Fibroblast of skin of scalp (primary cell): ENCODE results near the gene PMS1. TPM values are rescaled to one million over a fixed set of nuclear protein-coding genes. Genes with fewer than 3 reads are reported as not detected.
"Not testable (repeated sequence)": the region's sequence is repeated elsewhere in the genome, so short reads cannot be mapped to it uniquely, and the experiment has no call there.

Source experiments
- DNase-seq: peaks from one replicate; pipeline ENCODE4 v3.0.0-alpha.2; 2013
- polyA plus RNA-seq, 2 experiments: library from polyadenylated mRNA; unstranded; fragments of 120-200 nt; gene quantifications; one replicate each; pipeline ENCODE4 v1.2.1, GENCODE V29; 2013; ENCODE audit not compliant: insufficient read length in 2 of 2

The PMS1 gene
- 16.8 TPM for polyA plus RNA-seq (2013, experiment 1 of 2; ENCODE audit: insufficient read length)
- polyA plus RNA-seq (2013, experiment 2 of 2; ENCODE audit: insufficient read length): 20.1 TPM

GRCh38 chr2:189783927-189784867 is at the start of gene PMS1, which contains the start of gene ORMDL1:
TSS of gene PMS1 (plus strand) at chr2:189784450. CDS start at chr2:189791810, 7,360 bp downstream.
TSS of gene ORMDL1 (minus strand) at chr2:189784339. CDS start at chr2:189782595, 1,744 bp downstream.
- DNase-seq: peak; percentile 96

GRCh38 chr2:189751080-189751658 is 33.1 kb upstream of the PMS1 start:
- DNase-seq: peak; percentile 33

- DNase-seq: no peak
Measured at GRCh38 chr2:189756311-189756952, 27.8 kb upstream of the PMS1 start.

- not testable (repeated sequence) for DNase-seq
Measured at GRCh38 chr2:189760154-189760553, 24.1 kb upstream of the PMS1 start.

- DNase-seq: no peak
Measured at GRCh38 chr2:189762229-189762550, 22.1 kb upstream of the PMS1 start.

- DNase-seq: peak; percentile 90
Measured at GRCh38 chr2:189762551-189763298, 21.5 kb upstream of the PMS1 start, which contains the start of gene OSGEPL1. TSS of gene OSGEPL1 (minus strand) at chr2:189762792. CDS start at chr2:189761640, 1,152 bp downstream.

GRCh38 chr2:189763908-189764661 is 20.2 kb upstream of the PMS1 start:
- peak; percentile 27 for DNase-seq

GRCh38 chr2:189770590-189771322 is 13.5 kb upstream of the PMS1 start:
- DNase-seq: no peak

GRCh38 chr2:189772212-189772611 is 12.0 kb upstream of the PMS1 start:
- no peak for DNase-seq

- no peak for DNase-seq
Measured at GRCh38 chr2:189782221-189782671, 2.0 kb upstream of the PMS1 start.

GRCh38 chr2:189783451-189783926 is 761 bp upstream of the PMS1 start:
- peak; percentile 29 for DNase-seq

GRCh38 chr2:189791338-189792042 is 7.2 kb downstream of the PMS1 start:
- DNase-seq: no peak

GRCh38 chr2:189794310-189794709 is 10.1 kb downstream of the PMS1 start:
- no peak for DNase-seq

GRCh38 chr2:189797902-189798301 is 13.7 kb downstream of the PMS1 start:
- no peak for DNase-seq

- DNase-seq: peak; percentile 67
Measured at GRCh38 chr2:189798312-189799029, 14.2 kb downstream of the PMS1 start.

- DNase-seq: no peak
Measured at GRCh38 chr2:189799030-189799331, 14.7 kb downstream of the PMS1 start.

- peak; percentile 48 for DNase-seq
Measured at GRCh38 chr2:189799531-189799930, 15.3 kb downstream of the PMS1 start.

GRCh38 chr2:189802396-189802912 is 18.2 kb downstream of the PMS1 start:
- no peak for DNase-seq

- DNase-seq: no peak
Measured at GRCh38 chr2:189803431-189803830, 19.2 kb downstream of the PMS1 start.
